Upper lobe of left lung (tissue), 4 donors: ENCODE results near the gene C4orf50.

Experiments used
- CTCF ChIP-seq, 6 experiments: fragments of 450-650 bp in 4 of 6; fragments of 200-600 bp in 2 of 6; sonication (generic) in 2 of 6; IDR thresholded peaks; one replicate each; pipeline ENCODE4 v1.5.1; 2016 to 2019; ENCODE audit warnings: antibody characterized with exemption in 6 of 6
- POLR2A ChIP-seq, 4 donors: fragments of 450-650 bp; IDR thresholded peaks; one replicate each; pipeline ENCODE4 v1.5.1; 2016 to 2017; ENCODE audit warnings: antibody characterized with exemption in 4 of 4, mild to moderate bottlenecking in 2 of 4

GRCh38 chr4:6017030-6017429, 1.2 kb downstream of the C4orf50 start:
- TF ChIP-seq CTCF (IDR thresholded peaks at IDR 0.05) (no peak), POLR2A (IDR thresholded peaks at IDR 0.05) (no peak)
